Prostate gland (tissue), 2 donors: Measurements from ENCODE around the gene MED9.

Experiments
- POLR2AphosphoS5 ChIP-seq: sonication (generic); formaldehyde crosslinking; IDR thresholded peaks from one replicate; pipeline ENCODE4 v1.6.1; 2017; ENCODE audit warnings: antibody characterized with exemption
- TF ChIP-seq, protein P1 (sequence below), 4 experiments: fragments of 200-600 bp in 2 of 4; fragments of 450-650 bp in 2 of 4; sonication (generic) in 2 of 4; IDR thresholded peaks; 1 replicate in 3 of 4; 2 replicates in 1 of 4; pipeline ENCODE4 v1.5.1; 2016 to 2019; ENCODE audit warnings: antibody characterized with exemption in 4 of 4, mild to moderate bottlenecking in 2 of 4, moderate library complexity in 2 of 4

DNA sequence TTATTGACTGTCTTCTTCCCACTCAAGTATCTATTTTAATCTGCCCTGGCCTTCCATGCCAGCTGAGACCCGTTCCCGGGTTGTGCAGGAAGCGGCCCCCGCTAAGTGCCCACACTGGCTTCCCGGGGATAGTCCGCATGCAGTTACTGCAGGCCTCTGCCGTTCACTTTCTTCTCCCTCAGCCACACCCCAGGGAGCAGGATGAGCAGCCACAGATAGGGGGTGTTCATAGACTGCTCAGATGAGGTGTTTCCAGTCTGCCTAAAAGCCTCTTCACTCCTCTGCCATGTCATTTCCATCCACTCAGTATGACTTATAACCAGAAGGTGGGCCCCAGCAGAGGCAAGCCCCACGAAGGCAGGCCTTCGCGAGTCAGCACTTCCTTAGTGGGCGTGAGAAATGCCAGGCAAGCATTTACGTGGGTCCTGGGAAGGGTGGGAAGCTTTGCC lies 7.7 kb downstream of the MED9 start:
- TF ChIP-seq, protein P1, sequence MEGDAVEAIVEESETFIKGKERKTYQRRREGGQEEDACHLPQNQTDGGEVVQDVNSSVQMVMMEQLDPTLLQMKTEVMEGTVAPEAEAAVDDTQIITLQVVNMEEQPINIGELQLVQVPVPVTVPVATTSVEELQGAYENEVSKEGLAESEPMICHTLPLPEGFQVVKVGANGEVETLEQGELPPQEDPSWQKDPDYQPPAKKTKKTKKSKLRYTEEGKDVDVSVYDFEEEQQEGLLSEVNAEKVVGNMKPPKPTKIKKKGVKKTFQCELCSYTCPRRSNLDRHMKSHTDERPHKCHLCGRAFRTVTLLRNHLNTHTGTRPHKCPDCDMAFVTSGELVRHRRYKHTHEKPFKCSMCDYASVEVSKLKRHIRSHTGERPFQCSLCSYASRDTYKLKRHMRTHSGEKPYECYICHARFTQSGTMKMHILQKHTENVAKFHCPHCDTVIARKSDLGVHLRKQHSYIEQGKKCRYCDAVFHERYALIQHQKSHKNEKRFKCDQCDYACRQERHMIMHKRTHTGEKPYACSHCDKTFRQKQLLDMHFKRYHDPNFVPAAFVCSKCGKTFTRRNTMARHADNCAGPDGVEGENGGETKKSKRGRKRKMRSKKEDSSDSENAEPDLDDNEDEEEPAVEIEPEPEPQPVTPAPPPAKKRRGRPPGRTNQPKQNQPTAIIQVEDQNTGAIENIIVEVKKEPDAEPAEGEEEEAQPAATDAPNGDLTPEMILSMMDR (IDR thresholded peaks at IDR 0.05): no peak
- no peak for TF ChIP-seq POLR2AphosphoS5
